Psoas muscle (tissue), 8 donors: ENCODE measurements around the gene CBY3. TPM values are rescaled to one million over a fixed set of nuclear protein-coding genes. Genes with fewer than 3 reads are reported as not detected.
A peak's percentile ranks its signal among the peaks of the same experiment; 100 is the strongest.

Source experiments
- ATAC-seq, 4 donors: fragments of 200-7000 bp; cut with Tn5 transposase; one replicate each; pipeline ENCODE4 v1.9.1; 2020; ENCODE audit warnings: moderate library complexity in 3 of 4, mild to moderate bottlenecking in 2 of 4
- DNase-seq, 2 donors: peaks; one replicate each; pipeline ENCODE4 v3.0.0-alpha.2; 2020
- H3K27ac ChIP-seq: fragments of 200-600 bp; one replicate; pipeline ENCODE4 v1.8.0; 2022
- H3K27me3 ChIP-seq, 3 donors: fragments of 200-600 bp in 1 of 3; one replicate each; pipeline versions ENCODE4 v1.6.1 to v1.8.0; 2013 to 2022; ENCODE audit warnings: low read length in 2 of 3, mild to moderate bottlenecking in 2 of 3, moderate library complexity in 1 of 3; ENCODE audit not compliant: insufficient read depth in 3 of 3
- H3K36me3 ChIP-seq, 2 donors: fragments of 200-600 bp in 1 of 2; one replicate each; pipeline versions ENCODE4 v1.6.1 to v1.8.0; 2013 to 2022; ENCODE audit warnings: low read depth in 1 of 2, mild to moderate bottlenecking in 1 of 2, moderate library complexity in 1 of 2; ENCODE audit not compliant: insufficient read depth in 1 of 2
- H3K4me1 ChIP-seq: fragments of 200-600 bp; one replicate; pipeline ENCODE4 v1.8.0; 2022
- H3K4me3 ChIP-seq: fragments of 200-600 bp; one replicate; pipeline ENCODE4 v1.8.0; 2022; ENCODE audit warnings: mild to moderate bottlenecking
- H3K9me3 ChIP-seq: fragments of 200-600 bp; one replicate; pipeline ENCODE4 v1.8.0; 2022
- CTCF ChIP-seq: fragments of 200-600 bp; IDR thresholded peaks from one replicate; pipeline ENCODE4 v1.8.0; 2022; ENCODE audit warnings: antibody characterized with exemption
- WGBS, 3 donors: extraction: QIAGEN DNeasy Blood & Tissue Kit; methylation state at CpG; one replicate each; pipeline versions ENCODE4 v1.1.6 to v1.1.7; 2013; 5-methylcytosine and 5-hydroxymethylcytosine counted together
- intact Hi-C, 2 donors: fragments of 100-400 bp; cut with DNase I; formaldehyde crosslinking; loops; one replicate each; pipeline versions ENCODE4 v1.11.0 to v1.14.2; 2022
- polyA plus RNA-seq, 3 donors: library from polyadenylated mRNA; stranded (reverse); fragments of 200-250 nt; gene quantifications; one replicate each; pipeline ENCODE4 v1.2.3, GENCODE V29; 2013
- total RNA-seq, 4 donors: library from RNA; stranded (reverse); fragmentation: NEBNext Ultra II Directional in 2 of 4; extraction: Animal tissue kit (Norgen Biotek cat#: 25700) in 2 of 4; gene quantifications; one replicate each; pipeline versions ENCODE4 v1.2.1 to v1.2.4, GENCODE V29; 2021 to 2023
- donor health status: healthy with polysubstance abuse.
- donor health status: DM: no; HTN: no; CAD: no; lungs with moderate emphysema.
- donor health status: Bipolar disorder and iron deficiency.
- donor health status: healthy.
- donor health status: DM: yes; HTN: yes; CAD: no.
- donor health status: DM: no; HTN: no; CAD: no.
- donor health status: DM: no; HTN: no; CAD: no.
- donor health status: DM: yes; HTN: yes; CAD: no.

CBY3 gene
- total and polyA plus RNA-seq, 7 donors, result 0.16 TPM; not detected in 6

DNA sequence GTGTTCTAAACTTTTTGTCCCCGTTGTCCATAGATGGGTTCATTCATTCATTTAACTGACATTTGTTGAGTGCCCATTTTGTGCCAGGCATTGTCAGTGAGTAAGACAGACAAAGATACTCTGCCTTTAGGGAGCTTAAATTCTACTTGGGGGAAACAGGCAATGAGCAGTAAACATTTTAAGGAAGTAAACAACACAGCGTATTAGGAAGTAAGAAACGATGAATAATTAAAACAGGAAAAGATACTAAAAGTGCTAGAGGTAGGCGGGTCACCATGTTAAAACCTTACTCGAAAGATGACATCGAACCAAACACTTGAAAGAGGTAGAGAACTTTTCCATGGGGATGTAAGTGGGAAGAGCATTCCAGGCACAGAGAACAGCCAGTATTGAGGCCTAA, 46.3 kb upstream of the CBY3 start:
- no peaks in the 10 kb centered on the region for H3K9me3 ChIP-seq
- intact Hi-C loops, result no loop called here

DNA sequence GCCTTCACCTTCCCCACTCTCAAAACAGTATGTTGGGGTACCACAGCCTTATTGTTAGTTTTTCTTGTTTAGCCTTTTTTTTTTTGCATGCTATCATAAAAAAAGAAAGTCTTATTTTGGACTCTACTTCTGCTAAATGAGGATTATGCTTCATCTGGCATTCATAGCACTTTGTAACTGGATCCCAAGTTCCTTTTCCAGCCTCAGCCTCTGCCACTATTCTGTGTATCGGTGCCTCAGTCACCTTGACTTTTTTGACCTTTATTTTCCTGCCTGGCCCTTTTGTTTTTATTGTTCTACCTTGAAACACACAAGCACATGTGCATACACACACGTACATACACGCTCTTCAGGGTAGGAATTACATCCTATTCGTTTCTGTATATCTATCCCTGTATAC, 43.3 kb upstream of the CBY3 start:
- DNase-seq, result no peak
- no peak overlapping the region for H3K4me3 ChIP-seq
- ATAC-seq, result peak; percentile 43 to 80 (median 60)
- no peak for TF ChIP-seq CTCF
- H3K9me3 ChIP-seq, result no peaks in the 10 kb centered on the region
- H3K27ac ChIP-seq, result no peak overlapping the region
- intact Hi-C loops, result no loop called here
- H3K4me1 ChIP-seq, result peaks cover 13% of the 10 kb centered on the region
- WGBS, 3 donors, result 60 to 67% (median 66%) methylated on average over 4 of the region's 4 CpGs
- peaks cover 33 to 100% of the 10 kb centered on the region in 2 donors for H3K36me3 ChIP-seq
- H3K27me3 ChIP-seq, result no peaks in the 10 kb centered on the region

More for the DNA sequence above, 46.3 kb upstream of the CBY3 start:
- DNase-seq (no peak), ATAC-seq (no peak)
- Histone ChIP-seq H3K4me1 (peaks cover 20% of the 10 kb centered on the region), H3K36me3 (peaks cover 25 to 91% of the 10 kb centered on the region in 2 donors), H3K27ac (no peak overlapping the region), H3K4me3 (no peak overlapping the region), H3K27me3 (no peaks in the 10 kb centered on the region)
- TF ChIP-seq CTCF, result no peak
- 87 to 90% (median 89%) methylated on average over 6 of the region's 6 CpGs for WGBS, 3 donors

- intact Hi-C loops, result no loop called here
- ATAC-seq, result peak; percentile 71 to 77 (median 72)
- Histone ChIP-seq H3K9me3 (no peaks in the 10 kb centered on the region), H3K4me1 (peaks cover 13% of the 10 kb centered on the region), H3K27ac (no peak overlapping the region), H3K27me3 (no peaks in the 10 kb centered on the region), H3K36me3 (peaks cover 38 to 97% of the 10 kb centered on the region in 2 donors), H3K4me3 (no peak overlapping the region)
- DNase-seq, result no peak
- 60 to 76% (median 64%) methylated on average over 2 of the region's 2 CpGs for WGBS, 3 donors
- TF ChIP-seq CTCF, result no peak
Observed at GRCh38 chr5:179720222-179720621, 39.4 kb upstream of the CBY3 start.

DNA sequence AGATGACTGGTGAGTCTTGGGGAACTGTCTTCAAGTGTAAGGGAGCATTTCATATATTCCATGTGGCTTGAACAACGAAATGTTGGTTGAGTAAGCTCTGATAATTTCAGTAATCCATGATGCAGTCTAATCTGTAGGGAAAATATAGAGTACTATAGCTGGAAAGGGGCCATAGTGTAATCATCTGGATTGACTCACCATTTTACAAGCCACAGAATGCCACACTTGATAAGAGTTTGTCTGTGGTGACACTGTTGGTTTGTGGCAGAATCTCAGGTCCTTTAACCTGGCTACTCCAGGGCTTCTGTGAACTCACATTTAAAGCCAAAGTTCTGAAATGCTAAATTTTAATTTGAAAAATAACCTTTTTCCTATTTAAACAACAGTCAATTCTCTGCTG, 35.5 kb upstream of the CBY3 start:
- Histone ChIP-seq H3K36me3 (peaks cover 22 to 97% of the 10 kb centered on the region in 2 donors), H3K4me3 (no peak overlapping the region), H3K4me1 (no peaks in the 10 kb centered on the region), H3K27me3 (no peaks in the 10 kb centered on the region), H3K9me3 (no peaks in the 10 kb centered on the region), H3K27ac (no peak overlapping the region)
- DNase-seq (no peak), ATAC-seq (no peak)
- 93 to 94% (median 93%) methylated on average over 1 of the region's 1 CpG for WGBS, 3 donors
- intact Hi-C loops, result no loop called here
- TF ChIP-seq CTCF, result no peak

DNA sequence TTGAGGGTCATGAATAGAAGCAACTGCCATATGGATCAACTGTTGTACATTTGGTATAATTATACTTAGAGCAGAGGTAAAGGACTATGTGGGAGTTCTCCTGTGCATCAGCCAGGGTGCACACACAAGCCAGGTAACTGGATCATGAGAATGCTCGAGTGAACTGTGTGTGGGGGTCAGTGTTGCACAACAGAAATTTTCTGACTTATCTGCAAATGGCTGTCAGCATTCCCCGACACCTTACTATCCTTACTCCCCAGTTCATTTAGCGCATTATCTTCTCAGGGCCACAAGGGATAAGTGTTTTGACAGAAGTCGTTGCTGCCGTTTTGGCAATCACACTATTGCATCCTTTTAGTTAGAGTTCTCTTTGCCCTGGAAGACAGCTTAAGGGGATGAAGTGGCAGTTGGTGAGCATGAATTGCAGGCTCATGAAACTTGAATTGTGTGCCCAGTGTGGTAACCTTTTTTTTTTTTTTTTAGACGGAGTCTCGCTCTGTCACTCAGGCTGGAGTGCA, 19.6 kb upstream of the CBY3 start:
- ATAC-seq, result no peak
- peaks cover 13% of the 10 kb centered on the region for H3K4me1 ChIP-seq

More for the DNA sequence above, 19.6 kb upstream of the CBY3 start:
- WGBS, 3 donors, result 42 to 60% (median 54%) methylated on average over 7 of the region's 7 CpGs
- Histone ChIP-seq H3K27ac (peak overlapping the region; percentile 100), H3K27me3 (no peaks in the 10 kb centered on the region), H3K36me3 (peaks cover 0 to 16% of the 10 kb centered on the region in 2 donors), H3K4me3 (peak overlapping the region; percentile 100), H3K9me3 (no peaks in the 10 kb centered on the region)
- TF ChIP-seq CTCF, result no peak
- no peak for DNase-seq
- intact Hi-C loops, result no loop called here
